GM18526 (cell line): ENCODE data around the gene SHFL.
A peak's percentile ranks its signal among the peaks of the same experiment; 100 is the strongest.

ENCODE experiments used
- POLR2A ChIP-seq: IDR thresholded peaks from 3 replicates; pipeline ENCODE4 v1.6.1; 2011; ENCODE audit not compliant: insufficient read length; ENCODE audit errors: extremely low read depth

The SHFL gene

DNA sequence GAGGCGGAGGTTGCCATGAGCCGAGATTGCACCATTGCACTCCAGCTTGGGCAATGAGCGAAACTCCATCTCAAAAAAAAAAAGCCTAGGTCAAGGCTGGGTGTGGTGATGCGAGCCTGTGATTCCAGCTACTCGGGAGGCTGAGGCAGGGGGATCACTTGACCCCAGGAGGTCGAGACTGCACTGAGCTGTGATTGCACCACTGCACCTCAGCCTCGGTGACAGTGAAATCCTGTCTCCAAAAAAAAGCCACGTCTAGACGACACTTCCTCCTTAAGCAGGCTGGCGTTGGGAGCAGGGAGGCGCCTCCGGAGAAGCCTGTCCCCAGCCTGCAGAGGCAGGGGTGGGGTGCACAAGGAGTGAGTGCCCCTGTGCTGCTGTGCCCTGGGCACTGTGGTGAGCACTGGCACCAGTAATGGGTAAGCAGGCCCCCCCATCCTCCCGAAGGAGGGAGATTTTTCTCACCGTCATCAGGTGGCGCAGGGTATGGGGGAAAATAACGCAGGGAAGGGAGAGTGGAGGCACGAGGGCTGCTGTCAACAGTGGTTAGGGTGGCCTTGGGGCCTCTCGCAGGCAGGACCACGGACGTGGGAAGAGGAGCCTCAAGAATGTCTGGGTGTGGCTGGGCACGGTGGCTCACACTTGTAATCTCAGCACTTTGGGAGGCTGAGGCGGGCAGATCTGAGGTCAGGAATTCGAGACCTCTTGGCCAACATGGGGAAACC lies 26.1 kb downstream of the SHFL start:
- peak; percentile 16 for TF ChIP-seq POLR2A

DNA sequence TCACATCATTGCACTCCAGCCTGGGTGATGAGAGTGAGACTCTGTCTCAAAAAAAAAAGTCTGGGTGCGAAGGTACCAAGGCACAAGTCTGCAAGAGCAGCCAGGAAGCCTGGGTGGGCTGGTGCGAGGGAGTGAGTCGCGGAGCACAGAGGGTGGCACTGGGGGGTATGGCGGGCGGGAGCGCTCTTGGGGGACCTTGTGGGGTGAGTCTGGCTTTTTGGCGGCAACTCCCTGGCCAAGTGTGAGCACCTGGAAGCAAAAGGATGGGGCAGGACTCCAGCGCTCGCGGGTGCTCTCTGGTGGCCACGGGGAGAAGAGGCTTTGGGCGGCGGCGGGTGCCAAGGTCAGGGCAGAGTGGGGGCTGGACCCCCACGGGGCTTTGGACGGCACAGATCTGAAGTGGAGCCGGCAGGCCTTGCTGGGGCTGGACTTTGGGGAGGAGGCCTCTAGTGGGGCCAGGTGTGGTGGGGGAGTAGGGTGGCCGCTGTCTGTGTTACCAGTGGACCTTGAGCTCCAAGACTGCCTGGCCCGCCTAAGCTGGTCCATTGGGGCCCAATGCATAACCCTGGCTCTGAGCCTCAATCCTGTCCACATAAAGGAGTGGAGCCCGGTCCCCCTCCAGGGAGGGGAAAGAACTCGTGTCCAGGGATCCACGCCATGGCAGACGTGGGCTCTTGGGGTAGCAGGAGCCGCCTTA lies 26.9 kb downstream of the SHFL start:
- peak; percentile 27 for TF ChIP-seq POLR2A

DNA sequence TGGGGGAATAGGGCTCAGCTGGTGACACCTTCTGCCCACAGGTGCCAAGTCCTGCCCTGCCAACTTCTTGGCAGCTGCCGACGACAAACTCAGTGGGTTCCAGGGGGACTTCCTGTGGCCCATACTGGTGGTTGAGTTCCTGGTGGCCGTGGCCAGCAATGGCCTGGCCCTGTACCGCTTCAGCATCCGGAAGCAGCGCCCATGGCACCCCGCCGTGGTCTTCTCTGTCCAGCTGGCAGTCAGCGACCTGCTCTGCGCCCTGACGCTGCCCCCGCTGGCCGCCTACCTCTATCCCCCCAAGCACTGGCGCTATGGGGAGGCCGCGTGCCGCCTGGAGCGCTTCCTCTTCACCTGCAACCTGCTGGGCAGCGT lies 27.5 kb downstream of the SHFL start:
- TF ChIP-seq POLR2A = peak; percentile 18

DNA sequence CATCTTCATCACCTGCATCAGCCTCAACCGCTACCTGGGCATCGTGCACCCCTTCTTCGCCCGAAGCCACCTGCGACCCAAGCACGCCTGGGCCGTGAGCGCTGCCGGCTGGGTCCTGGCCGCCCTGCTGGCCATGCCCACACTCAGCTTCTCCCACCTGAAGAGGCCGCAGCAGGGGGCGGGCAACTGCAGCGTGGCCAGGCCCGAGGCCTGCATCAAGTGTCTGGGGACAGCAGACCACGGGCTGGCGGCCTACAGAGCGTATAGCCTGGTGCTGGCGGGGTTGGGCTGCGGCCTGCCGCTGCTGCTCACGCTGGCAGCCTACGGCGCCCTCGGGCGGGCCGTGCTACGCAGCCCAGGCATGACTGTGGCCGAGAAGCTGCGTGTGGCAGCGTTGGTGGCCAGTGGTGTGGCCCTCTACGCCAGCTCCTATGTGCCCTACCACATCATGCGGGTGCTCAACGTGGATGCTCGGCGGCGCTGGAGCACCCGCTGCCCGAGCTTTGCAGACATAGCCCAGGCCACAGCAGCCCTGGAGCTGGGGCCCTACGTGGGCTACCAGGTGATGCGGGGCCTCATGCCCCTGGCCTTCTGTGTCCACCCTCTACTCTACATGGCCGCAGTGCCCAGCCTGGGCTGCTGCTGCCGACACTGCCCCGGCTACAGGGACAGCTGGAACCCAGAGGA lies 28.0 kb downstream of the SHFL start:
- TF ChIP-seq POLR2A = peak; percentile 5

DNA sequence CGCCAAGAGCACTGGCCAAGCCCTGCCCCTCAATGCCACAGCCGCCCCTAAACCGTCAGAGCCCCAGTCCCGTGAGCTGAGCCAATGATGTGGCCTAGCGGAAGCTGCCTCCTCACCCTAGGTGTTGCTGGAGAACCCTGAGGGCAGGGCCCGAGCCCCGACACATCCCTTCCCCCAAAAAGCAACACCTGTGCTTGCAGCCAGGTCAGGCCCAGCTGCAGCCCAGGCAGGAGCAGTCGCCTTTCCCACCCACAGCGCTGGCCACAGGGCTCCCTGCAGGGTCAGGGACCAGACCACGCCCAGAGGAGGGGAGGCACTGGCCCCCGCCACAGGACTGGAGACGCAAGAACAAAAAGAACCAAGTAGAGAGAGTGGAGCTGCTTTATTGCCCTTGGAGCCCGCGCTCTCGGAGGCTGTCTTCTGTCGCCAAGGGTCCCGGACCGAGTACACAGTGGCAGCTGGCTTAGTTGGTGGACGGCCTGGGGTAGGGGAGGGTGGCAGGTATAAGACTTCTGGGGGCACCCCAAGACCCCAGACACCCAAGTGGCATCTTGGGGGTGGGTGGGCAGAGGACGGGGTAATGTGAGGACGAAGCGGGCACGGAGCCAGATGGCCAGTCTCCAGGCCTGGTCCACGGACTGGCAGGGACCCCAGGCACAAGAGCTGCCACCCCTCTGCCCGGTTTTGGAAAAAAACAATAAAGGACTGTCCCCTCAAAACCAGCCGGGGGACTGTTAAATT lies 28.7 kb downstream of the SHFL start:
- no peak for TF ChIP-seq POLR2A

DNA sequence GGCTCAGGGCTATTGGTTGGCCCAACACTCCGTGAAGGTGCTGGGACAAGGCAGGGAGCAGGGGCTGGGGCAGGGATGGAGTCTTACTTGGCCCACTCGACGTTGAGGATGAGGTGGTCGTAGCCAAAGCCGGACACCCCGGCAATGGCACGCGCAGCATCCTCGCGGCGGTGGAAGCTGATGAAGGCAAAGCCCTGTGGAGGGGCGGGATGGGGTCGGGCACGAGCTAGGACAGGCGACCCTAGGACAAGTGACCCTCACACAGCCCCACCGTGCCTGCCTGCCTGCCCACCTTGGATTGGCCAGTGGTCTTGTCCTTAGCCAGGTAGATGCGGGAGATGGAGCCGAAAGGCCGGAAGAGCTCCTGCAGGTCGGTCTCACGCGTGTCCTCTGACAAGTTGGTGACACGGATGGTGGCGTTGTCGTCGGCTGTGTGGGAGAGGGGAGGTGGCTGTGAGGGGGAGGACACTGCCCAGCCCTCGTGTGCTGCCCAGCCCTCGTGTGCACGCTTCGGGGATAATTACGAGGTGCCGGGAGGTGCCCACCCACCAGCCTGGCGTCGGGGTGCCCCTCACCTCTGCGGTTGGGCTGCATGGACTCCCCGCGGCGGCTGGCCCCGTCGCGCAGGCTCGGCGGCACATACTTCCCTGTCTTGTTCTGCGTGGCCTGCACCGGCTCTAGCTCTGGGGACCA lies 29.4 kb downstream of the SHFL start:
- TF ChIP-seq POLR2A = peak; percentile 9

DNA sequence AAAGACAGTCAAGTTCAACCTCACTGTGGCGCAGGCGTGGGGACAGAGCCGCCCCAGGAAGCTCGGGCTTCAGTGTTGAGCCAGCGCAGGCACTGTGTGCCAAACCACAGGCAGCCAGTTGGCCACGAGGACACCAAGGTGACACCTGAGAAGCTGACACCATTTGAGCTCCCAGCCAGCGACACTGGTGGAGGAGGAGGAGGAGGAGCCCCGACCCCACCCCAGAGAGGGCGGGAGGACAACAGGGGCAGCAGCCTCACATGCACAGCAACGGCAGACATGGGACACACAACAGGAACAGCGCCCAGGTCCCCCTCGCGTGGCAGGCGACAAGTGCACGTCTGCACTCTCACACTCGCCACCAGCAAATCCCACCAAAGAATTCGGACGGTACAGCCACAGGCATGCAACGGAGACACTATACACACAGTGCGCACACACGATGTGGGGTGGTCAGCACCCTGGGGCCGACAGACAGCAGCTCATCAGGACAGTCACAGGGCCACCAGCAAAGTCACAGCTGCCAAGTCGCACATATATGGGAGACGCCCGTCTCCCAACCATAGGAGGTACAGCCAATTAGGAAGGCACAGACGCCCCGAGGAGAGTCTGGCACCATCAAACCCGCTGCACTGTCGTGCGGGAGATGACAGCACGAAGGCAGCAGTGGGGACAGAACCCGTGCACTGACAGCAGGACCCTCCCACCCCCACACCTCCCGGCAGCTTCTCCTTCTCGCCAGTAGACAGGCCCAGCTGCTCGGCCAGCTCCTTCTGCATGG lies 30.2 kb downstream of the SHFL start:
- TF ChIP-seq POLR2A = peak; percentile 4

DNA sequence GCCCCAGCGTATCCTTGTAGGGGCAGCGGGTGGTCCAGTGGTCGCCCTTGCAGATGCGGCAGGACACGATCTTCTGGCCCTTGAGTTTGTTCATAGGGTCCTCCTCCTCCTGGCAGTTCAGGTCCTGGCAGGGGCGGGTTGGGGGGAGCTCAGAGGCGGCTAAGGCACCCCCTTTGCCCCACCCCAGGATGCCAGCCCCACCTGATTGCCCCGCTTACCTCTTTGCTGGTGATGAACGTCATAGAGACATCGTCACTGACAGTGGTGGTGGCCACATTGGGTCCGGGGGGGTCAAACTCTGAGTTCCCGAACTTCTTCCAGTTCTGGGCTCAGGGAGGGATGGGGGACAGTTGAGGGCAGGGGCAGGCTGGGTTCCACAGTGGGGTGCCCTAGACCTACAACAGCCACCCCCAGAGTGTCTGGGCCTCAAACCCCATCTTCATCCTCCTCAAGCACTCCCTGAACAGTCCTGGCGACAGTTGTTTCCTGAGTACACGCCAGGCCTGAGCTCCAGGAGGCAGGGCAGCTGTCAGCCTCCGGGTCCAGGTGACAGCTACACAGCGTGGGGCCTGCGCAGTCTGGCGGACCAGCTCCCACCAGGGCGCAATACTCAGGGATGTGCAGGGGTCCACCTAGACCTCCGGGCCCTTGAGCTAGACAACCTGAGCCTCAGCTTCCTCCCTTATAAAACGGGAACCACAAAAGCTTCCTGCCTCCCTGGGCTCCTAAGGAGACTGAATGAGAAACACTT lies 30.9 kb downstream of the SHFL start:
- no peak for TF ChIP-seq POLR2A

DNA sequence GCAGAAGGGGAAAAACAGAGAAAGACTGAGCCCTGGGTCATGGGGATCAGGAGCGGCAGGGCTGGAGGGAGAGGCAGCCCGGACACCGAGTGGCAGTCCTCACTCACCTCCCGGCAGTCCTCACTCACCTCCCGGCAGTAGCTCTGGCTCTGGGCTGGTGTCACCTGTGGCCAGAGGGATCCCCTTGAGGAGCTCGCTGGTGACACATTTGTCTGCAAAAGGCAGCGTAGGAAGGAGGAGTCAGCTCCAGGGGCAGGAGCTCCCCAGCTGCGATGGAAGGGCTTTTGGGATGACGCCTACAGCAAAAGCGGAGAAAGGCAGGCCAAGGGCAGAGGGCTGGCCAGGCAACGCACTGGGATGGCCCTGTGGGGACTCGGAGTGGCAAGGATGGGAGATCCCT lies 32.8 kb downstream of the SHFL start:
- TF ChIP-seq POLR2A = no peak

DNA sequence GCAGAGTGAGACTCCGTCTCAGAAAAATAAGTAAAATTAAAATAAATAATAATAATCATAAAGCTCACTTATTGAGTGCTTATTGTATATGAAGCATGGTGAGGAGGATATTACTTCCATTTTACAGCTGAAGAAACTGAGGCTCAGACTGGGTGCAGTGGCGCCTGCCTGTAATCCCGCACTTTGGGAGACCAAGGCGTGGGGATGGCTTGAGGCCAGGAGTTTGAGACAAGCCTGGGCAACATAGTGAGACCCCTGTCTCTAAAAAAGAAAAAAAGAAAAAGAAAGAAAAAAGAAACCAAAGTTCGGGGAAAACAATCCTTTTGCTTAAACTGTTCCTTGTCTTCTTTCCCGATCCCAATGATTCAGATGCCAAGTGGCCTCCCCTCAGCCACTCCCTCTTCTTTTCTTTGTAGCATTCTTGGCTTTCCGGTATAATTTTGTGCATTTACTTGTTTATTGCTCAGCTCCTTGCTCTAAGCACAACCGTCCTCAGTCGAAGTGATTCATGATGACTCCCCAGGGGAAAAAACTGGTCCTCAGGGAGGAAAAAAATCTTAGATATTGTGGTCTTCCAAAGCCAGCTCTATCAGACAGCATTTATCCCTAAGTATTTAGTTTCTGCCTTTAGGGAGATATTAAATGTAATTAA lies 34.5 kb downstream of the SHFL start:
- no peak for TF ChIP-seq POLR2A

DNA sequence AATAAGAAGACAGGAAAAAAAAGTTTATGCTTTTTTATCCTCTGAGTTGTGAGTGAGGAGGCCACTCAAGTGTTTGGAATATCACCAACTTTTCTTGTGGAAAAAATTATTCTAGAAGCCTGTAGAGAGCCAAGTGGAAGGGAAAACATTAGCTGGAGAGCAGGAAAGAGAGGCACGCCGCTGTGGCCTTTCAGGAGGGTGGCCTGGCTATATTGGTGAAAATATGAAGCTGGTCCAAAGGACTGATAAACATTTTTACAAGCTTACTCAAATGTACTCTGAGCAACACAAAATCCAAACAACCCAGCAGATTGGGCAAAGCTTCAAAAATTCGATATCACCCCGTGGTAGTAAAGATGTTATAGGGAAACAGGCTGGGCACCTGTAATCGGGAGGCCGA lies 35.9 kb downstream of the SHFL start:
- TF ChIP-seq POLR2A = no peak

DNA sequence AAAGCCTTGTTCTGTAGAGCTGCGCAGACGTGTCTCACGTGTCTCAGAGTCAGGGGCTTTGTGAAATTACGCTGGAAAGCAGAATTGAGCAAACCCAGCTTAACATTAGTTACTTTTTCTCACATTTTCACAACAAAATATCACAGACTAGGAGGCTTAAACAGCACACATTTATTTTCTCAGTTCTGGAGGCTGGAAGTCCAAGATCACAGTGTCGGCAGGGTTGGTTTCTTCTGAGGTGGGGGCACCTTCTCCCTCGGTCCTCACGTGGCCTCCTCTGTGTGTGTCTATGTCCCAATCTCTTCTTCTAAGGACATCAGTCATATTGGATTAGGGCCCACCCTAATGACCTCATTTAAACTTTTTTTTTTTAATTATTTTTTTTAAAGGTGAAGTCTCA lies 38.3 kb downstream of the SHFL start:
- no peak for TF ChIP-seq POLR2A

DNA sequence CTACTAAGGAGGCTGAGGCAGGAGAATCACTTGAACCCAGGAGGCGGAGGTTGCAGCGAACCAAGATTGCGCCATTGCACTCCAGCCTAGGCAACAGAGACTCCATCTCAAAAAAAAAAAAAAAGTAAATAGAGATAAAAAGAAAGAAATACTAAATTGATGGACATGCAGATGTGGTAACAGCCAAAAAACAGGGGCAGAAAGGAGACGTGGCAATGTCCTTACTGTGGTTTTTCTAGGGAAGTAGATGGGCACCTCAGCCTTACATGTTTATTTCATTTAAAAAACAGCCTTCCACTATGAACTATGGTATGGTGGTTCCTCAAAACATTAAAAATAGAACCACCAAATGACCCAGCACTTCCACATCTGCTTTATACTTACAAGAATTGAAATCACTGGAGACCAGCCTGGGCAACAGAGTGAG lies 40.1 kb downstream of the SHFL start:
- no peak for TF ChIP-seq POLR2A
